Epithelial cell of esophagus (primary cell): ENCODE results near the gene OLA1.

ENCODE experiments used
- DNase-seq: peaks from one replicate; pipeline ENCODE4 v3.0.0; 2010; ENCODE audit warnings: low read depth
- H3K4me3 ChIP-seq: 2 replicates; pipeline ENCODE4 v1.5.1; 2011; ENCODE audit warnings: mild to moderate bottlenecking, low read length, control low read depth
- CTCF ChIP-seq: IDR thresholded peaks from 2 replicates; pipeline ENCODE4 v1.5.1; 2011; ENCODE audit warnings: low read depth, mild to moderate bottlenecking, low read length, control low read depth, inconsistent platforms; ENCODE audit not compliant: insufficient read depth; ENCODE audit errors: missing control alignments

OLA1 gene

GRCh38 chr2:174076040-174076439 lies 172.3 kb downstream of the OLA1 start:
- no peak overlapping the region for H3K4me3 ChIP-seq
- TF ChIP-seq CTCF: peak; percentile 58
- DNase-seq: peak; percentile 89

DNA sequence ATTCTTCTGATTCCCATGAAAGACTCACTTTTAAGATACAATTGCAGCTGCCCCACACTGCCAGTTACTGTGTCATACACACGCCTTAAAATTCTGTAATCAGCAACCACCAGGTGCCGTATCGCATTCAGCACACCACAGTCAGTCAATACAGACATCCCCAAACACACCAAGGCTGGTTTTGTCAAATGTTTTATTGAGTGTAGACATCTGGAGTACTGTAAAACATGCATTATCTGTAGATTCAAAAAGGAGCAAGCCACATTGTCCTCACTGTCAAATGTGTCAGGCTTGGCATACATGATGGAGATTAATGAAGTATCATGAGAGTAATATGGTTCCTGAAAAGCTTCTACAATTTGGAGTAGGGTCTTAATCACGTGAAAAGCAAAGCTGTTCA lies 173.5 kb downstream of the OLA1 start:
- no peak for DNase-seq
- TF ChIP-seq CTCF: no peak
- no peak overlapping the region for H3K4me3 ChIP-seq

DNA sequence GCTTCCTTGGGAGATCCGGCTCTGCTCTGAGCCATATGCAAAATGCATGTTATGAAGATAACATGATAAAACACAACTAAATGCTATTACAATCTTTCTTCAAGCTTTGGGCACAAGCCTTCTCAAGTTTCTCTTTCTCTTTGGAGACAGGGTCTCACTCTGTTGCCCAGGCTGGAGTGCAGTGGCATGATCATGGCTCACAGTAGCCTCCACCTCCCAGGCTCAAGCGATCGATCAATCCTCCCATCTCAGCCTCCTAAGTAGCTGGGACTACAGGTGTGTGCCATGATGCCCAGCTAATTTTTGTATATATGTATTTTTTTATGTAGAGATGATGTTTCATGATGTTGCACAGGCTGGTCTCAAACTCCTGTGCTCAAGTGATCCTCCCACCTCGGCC lies 175.5 kb downstream of the OLA1 start:
- TF ChIP-seq CTCF: no peak
- no peak overlapping the region for H3K4me3 ChIP-seq
- no peak for DNase-seq

DNA sequence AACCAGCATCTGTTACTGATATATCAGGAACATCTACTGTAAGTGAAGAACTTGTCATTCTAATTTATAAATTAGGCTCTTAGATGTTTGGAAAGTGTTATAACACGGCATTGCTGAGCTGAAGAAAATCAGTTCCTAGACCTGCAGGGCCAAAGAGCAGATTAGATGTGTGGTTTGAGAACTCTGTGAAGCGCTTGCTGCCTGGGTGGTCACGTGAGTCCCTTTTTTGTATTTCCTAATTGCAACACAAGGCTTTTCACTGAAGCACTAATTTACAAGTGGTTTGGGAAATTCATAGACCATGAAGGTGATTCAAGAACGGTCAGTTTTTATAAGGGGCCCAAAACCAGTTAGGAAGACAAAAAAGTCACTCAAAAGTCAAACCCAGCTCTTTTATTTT lies 176.3 kb downstream of the OLA1 start:
- TF ChIP-seq CTCF: no peak
- DNase-seq: no peak
- H3K4me3 ChIP-seq: no peak overlapping the region

GRCh38 chr2:174071321-174071720 lies 177.0 kb downstream of the OLA1 start:
- H3K4me3 ChIP-seq: no peak overlapping the region
- no peak for TF ChIP-seq CTCF
- no peak for DNase-seq

- TF ChIP-seq CTCF: no peak
Measured at GRCh38 chr2:174070281-174070680, 178.1 kb downstream of the OLA1 start.

DNA sequence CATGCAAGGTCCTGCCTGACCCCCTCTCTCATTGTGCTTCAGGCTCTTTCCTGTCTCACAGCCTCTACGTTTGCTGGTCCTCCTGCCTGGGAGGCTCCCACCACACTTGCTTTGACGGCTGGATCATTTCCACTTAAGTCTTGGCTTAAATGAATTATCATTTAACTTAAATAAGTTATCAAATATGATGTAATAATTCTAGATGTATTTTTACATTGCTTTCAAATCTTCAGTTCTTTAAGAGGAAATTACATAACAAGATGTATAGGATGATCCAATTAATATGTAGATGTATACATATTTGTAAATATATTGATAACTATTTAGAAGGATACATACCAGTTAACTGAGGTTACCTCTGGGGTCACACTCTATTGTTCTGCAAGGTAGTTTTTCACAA lies 180.5 kb downstream of the OLA1 start:
- no peak overlapping the region for H3K4me3 ChIP-seq
- no peak for DNase-seq
- TF ChIP-seq CTCF: no peak

More at GRCh38 chr2:174070281-174070680, 178.1 kb downstream of the OLA1 start:
- DNase-seq: no peak
- H3K4me3 ChIP-seq: no peak overlapping the region
